ENCODE measurements around the gene FRS3. TPM values are rescaled to one million over a fixed set of nuclear protein-coding genes. Genes with fewer than 3 reads are reported as not detected.
"Not testable (repeated sequence)": the region's sequence is repeated elsewhere in the genome, so short reads cannot be mapped to it uniquely, and the experiment has no call there.

FRS3 gene
- total RNA-seq, 1 donor from 2014 or later: 3.1 TPM

- H3K27ac ChIP-seq (ENCODE audit: low read depth, low read length): no peak overlapping the region
These were observed 12.4 kb downstream of the FRS3 start for GRCh38 chr6:41767112-41767833.

GRCh38 chr6:41766043-41766664 lies 13.5 kb downstream of the FRS3 start:
- H3K4me1 ChIP-seq (ENCODE audit: insufficient read depth, low read length); H2AFZ ChIP-seq (ENCODE audit: low read depth, low read length); H3K79me2 ChIP-seq (ENCODE audit: insufficient read depth, low read length); H3K27ac Mint-ChIP-seq (ENCODE audit: unreplicated experiment); H3K4me3 Mint-ChIP-seq (ENCODE audit: unreplicated experiment); H3K27me3 Mint-ChIP-seq (ENCODE audit: low read depth, unreplicated experiment); H4K20me1 ChIP-seq (ENCODE audit: insufficient read depth, low read length); H3K4me3 ChIP-seq (ENCODE audit: insufficient read depth, low read depth, low read length); H3K4me2 ChIP-seq (ENCODE audit: low read length); FAIRE-seq; H3K27me3 ChIP-seq (ENCODE audit: insufficient read depth, low read length); DNase-seq (ENCODE audit: low read depth); H3K9ac ChIP-seq (ENCODE audit: low read length); H3K9me3 Mint-ChIP-seq (ENCODE audit: unreplicated experiment); H3K36me3 ChIP-seq (ENCODE audit: insufficient read depth, low read length); H3K36me3 Mint-ChIP-seq (ENCODE audit: low read depth, unreplicated experiment); H3K9me3 ChIP-seq (ENCODE audit: insufficient read depth, low read depth, low read length); H3K27ac ChIP-seq (ENCODE audit: low read depth, low read length): not testable (repeated sequence)
- peaks cover 11% of the 10 kb centered on the region for H3K4me1 Mint-ChIP-seq (ENCODE audit: low read depth, unreplicated experiment)

More at GRCh38 chr6:41767112-41767833, 12.4 kb downstream of the FRS3 start:
- Mint-ChIP-seq H3K27me3 (ENCODE audit: low read depth, unreplicated experiment) (peaks cover 7% of the 10 kb centered on the region), H3K4me3 (ENCODE audit: unreplicated experiment) (no peak overlapping the region), H3K9me3 (ENCODE audit: unreplicated experiment) (peaks cover 2% of the 10 kb centered on the region), H3K4me1 (ENCODE audit: low read depth, unreplicated experiment) (peaks cover 11% of the 10 kb centered on the region), H3K27ac (ENCODE audit: unreplicated experiment) (no peak overlapping the region), H3K36me3 (ENCODE audit: low read depth, unreplicated experiment) (peaks cover 14% of the 10 kb centered on the region)
- Histone ChIP-seq H3K4me3 (ENCODE audit: insufficient read depth, low read depth, low read length) (no peak overlapping the region), H3K9ac (ENCODE audit: low read length) (no peak overlapping the region), H3K9me3 (ENCODE audit: insufficient read depth, low read depth, low read length) (no peaks in the 10 kb centered on the region), H3K79me2 (ENCODE audit: insufficient read depth, low read length) (no peaks in the 10 kb centered on the region), H3K4me2 (ENCODE audit: low read length) (no peak overlapping the region), H2AFZ (ENCODE audit: low read depth, low read length) (peak overlapping the region; percentile 47), H3K27me3 (ENCODE audit: insufficient read depth, low read length) (no peaks in the 10 kb centered on the region), H3K4me1 (ENCODE audit: insufficient read depth, low read length) (peaks cover 5% of the 10 kb centered on the region), H3K36me3 (ENCODE audit: insufficient read depth, low read length) (no peaks in the 10 kb centered on the region), H4K20me1 (ENCODE audit: insufficient read depth, low read length) (no peaks in the 10 kb centered on the region)
- DNase-seq (ENCODE audit: low read depth): peak; percentile 70
- no peak for FAIRE-seq
- TF ChIP-seq CTCF (IDR thresholded peaks at IDR 0.05; ENCODE audit: insufficient read depth, low read depth, low read length) (no peak), EZH2 (IDR thresholded peaks at IDR 0.05; ENCODE audit: insufficient read depth, low read length) (no peak)

- DNase-seq (ENCODE audit: low read depth) (no peak), FAIRE-seq (no peak)
- Mint-ChIP-seq H3K9me3 (ENCODE audit: unreplicated experiment) (peaks cover 2% of the 10 kb centered on the region), H3K4me3 (ENCODE audit: unreplicated experiment) (no peak overlapping the region), H3K36me3 (ENCODE audit: low read depth, unreplicated experiment) (no peaks in the 10 kb centered on the region), H3K27me3 (ENCODE audit: low read depth, unreplicated experiment) (peaks cover 9% of the 10 kb centered on the region), H3K27ac (ENCODE audit: unreplicated experiment) (no peak overlapping the region), H3K4me1 (ENCODE audit: low read depth, unreplicated experiment) (peaks cover 12% of the 10 kb centered on the region)
- Histone ChIP-seq H3K79me2 (ENCODE audit: insufficient read depth, low read length) (no peaks in the 10 kb centered on the region), H2AFZ (ENCODE audit: low read depth, low read length) (no peak overlapping the region), H3K27me3 (ENCODE audit: insufficient read depth, low read length) (no peaks in the 10 kb centered on the region), H3K36me3 (ENCODE audit: insufficient read depth, low read length) (no peaks in the 10 kb centered on the region), H3K9ac (ENCODE audit: low read length) (no peak overlapping the region), H3K4me3 (ENCODE audit: insufficient read depth, low read depth, low read length) (no peak overlapping the region), H3K4me2 (ENCODE audit: low read length) (no peak overlapping the region), H4K20me1 (ENCODE audit: insufficient read depth, low read length) (no peaks in the 10 kb centered on the region), H3K27ac (ENCODE audit: low read depth, low read length) (no peak overlapping the region), H3K9me3 (ENCODE audit: insufficient read depth, low read depth, low read length) (no peaks in the 10 kb centered on the region), H3K4me1 (ENCODE audit: insufficient read depth, low read length) (peaks cover 5% of the 10 kb centered on the region)
- no peak for TF ChIP-seq CTCF (IDR thresholded peaks at IDR 0.05; ENCODE audit: insufficient read depth, low read depth, low read length)
- TF ChIP-seq EZH2 (IDR thresholded peaks at IDR 0.05; ENCODE audit: insufficient read depth, low read length): no peak
These were observed 16.2 kb downstream of the FRS3 start for GRCh38 chr6:41763470-41763869.
